ENCODE measurements around the gene NPHP3. TPM values are rescaled to one million over a fixed set of nuclear protein-coding genes. Genes with fewer than 3 reads are reported as not detected.

Gene NPHP3
- total and polyA plus RNA-seq, 2 donors (not counting 1 experiment from before 2014, with no cell fraction given): 18.4 to 47.8 TPM

GRCh38 chr3:132758740-132759139 lies 36.5 kb upstream of the NPHP3 start:
- Histone ChIP-seq H3K9ac (ENCODE audit: low read length) (no peak overlapping the region), H3K4me1 (ENCODE audit: control insufficient read depth in 2 of 2, insufficient read depth in 2 of 2, low read length in 2 of 2) (no peaks in the 10 kb centered on the region), H3K4me3 (ENCODE audit: control extremely low read depth in 1 of 5, extremely low read depth in 1 of 5, insufficient read depth in 1 of 5, low read depth in 2 of 5, low read length in 4 of 5) (no peak overlapping the region), H3K4me2 (replicated peaks; ENCODE audit: low read depth, low read length, poor library complexity, severe bottlenecking) (no peak overlapping the region), H3K36me3 (replicated peaks in 1 of 2; ENCODE audit: control extremely low read depth in 1 of 2, control insufficient read depth in 1 of 2, extremely low read depth in 1 of 2, insufficient read depth in 2 of 2, low read length in 1 of 2) (no peaks in the 10 kb centered on the region), H3K79me2 (ENCODE audit: control insufficient read depth, insufficient read depth, low read length) (no peaks in the 10 kb centered on the region), H2AFZ (ENCODE audit: insufficient read depth, low read depth, low read length, poor library complexity, severe bottlenecking) (no peak overlapping the region), H3K9me3 (ENCODE audit: control extremely low read depth in 1 of 3, control insufficient read depth in 2 of 3, insufficient read depth in 1 of 3, low read length in 2 of 3) (no peaks in the 10 kb centered on the region), H3K27ac (ENCODE audit: low read length in 2 of 2) (no peak overlapping the region), H4K20me1 (ENCODE audit: control insufficient read depth, insufficient read depth, low read length, poor library complexity, severe bottlenecking) (no peaks in the 10 kb centered on the region), H3K27me3 (replicated peaks in 1 of 4; ENCODE audit: control extremely low read depth in 1 of 4, control insufficient read depth in 3 of 4, insufficient read depth in 4 of 4, low read length in 3 of 4) (peaks cover 0 to 3% (median 0%) of the 10 kb centered on the region in 4 experiments)
- H3K4me1 Mint-ChIP-seq: no peaks in the 10 kb centered on the region
- ChIA-PET CTCF (no interaction called here), POLR2A (no interaction called here)
- DNase-seq (no peak), ATAC-seq (ENCODE audit: low read depth) (no peak)
- no peaks in the 10 kb centered on the region for H3K9me3 Mint-ChIP-seq (ENCODE audit: insufficient read depth)
- no peak overlapping the region for H3K4me3 Mint-ChIP-seq
- peaks cover 13% of the 10 kb centered on the region for H3K27me3 Mint-ChIP-seq
- 88% methylated on average over 1 of the region's 2 CpGs for WGBS (ENCODE audit: insufficient coverage)
- intact Hi-C loops (cut with micrococcal nuclease): no loop called here
- TF ChIP-seq EZH2 (IDR thresholded peaks at IDR 0.05; ENCODE audit: borderline replicate concordance, insufficient read depth, low read depth, low read length, poor library complexity, severe bottlenecking) (no peak), CTCF (IDR thresholded peaks at IDR 0.05) (no peak)
- no peak overlapping the region for H3K27ac Mint-ChIP-seq

GRCh38 chr3:132756108-132756650 lies 34.0 kb upstream of the NPHP3 start:
- Mint-ChIP-seq H3K9me3 (ENCODE audit: insufficient read depth) (no peaks in the 10 kb centered on the region), H3K27ac (no peak overlapping the region), H3K4me3 (no peak overlapping the region), H3K4me1 (no peaks in the 10 kb centered on the region), H3K27me3 (peaks cover 26% of the 10 kb centered on the region)
- no peak overlapping the region for H2AFZ ChIP-seq (ENCODE audit: insufficient read depth, low read depth, low read length, poor library complexity, severe bottlenecking)
- CTCF ChIA-PET: no interaction called here
- no peaks in the 10 kb centered on the region for H3K9me3 ChIP-seq (ENCODE audit: control extremely low read depth in 1 of 3, control insufficient read depth in 2 of 3, insufficient read depth in 1 of 3, low read length in 2 of 3)
- H3K27ac ChIP-seq (ENCODE audit: low read length in 2 of 2): no peak overlapping the region
- intact Hi-C loops (cut with micrococcal nuclease): no loop called here
- POLR2A ChIA-PET: no interaction called here
- H3K4me1 ChIP-seq (ENCODE audit: control insufficient read depth in 2 of 2, insufficient read depth in 2 of 2, low read length in 2 of 2): no peaks in the 10 kb centered on the region
- no peak overlapping the region for H3K4me2 ChIP-seq (replicated peaks; ENCODE audit: low read depth, low read length, poor library complexity, severe bottlenecking)
- 88% methylated on average over 3 of the region's 3 CpGs for WGBS (ENCODE audit: insufficient coverage)
- TF ChIP-seq EZH2 (IDR thresholded peaks at IDR 0.05; ENCODE audit: borderline replicate concordance, insufficient read depth, low read depth, low read length, poor library complexity, severe bottlenecking): no peak
- no peak for TF ChIP-seq CTCF (IDR thresholded peaks at IDR 0.05)
- peaks cover 0 to 6% (median 2%) of the 10 kb centered on the region in 4 experiments for H3K27me3 ChIP-seq (replicated peaks in 1 of 4; ENCODE audit: control extremely low read depth in 1 of 4, control insufficient read depth in 3 of 4, insufficient read depth in 4 of 4, low read length in 3 of 4)
- no peak overlapping the region for H3K4me3 ChIP-seq (ENCODE audit: control extremely low read depth in 1 of 5, extremely low read depth in 1 of 5, insufficient read depth in 1 of 5, low read depth in 2 of 5, low read length in 4 of 5)
- no peaks in the 10 kb centered on the region for H3K36me3 ChIP-seq (replicated peaks in 1 of 2; ENCODE audit: control extremely low read depth in 1 of 2, control insufficient read depth in 1 of 2, extremely low read depth in 1 of 2, insufficient read depth in 2 of 2, low read length in 1 of 2)
- DNase-seq: no peak
- H4K20me1 ChIP-seq (ENCODE audit: control insufficient read depth, insufficient read depth, low read length, poor library complexity, severe bottlenecking): no peaks in the 10 kb centered on the region
- H3K9ac ChIP-seq (ENCODE audit: low read length): no peak overlapping the region
- H3K79me2 ChIP-seq (ENCODE audit: control insufficient read depth, insufficient read depth, low read length): no peaks in the 10 kb centered on the region
- no peak for ATAC-seq (ENCODE audit: low read depth)

Data from B cell (primary cell).